NK-92 (cell line): ENCODE measurements around the gene ZDHHC14.
"Not testable (repeated sequence)": the region's sequence is repeated elsewhere in the genome, so short reads cannot be mapped to it uniquely, and the experiment has no call there.

Source experiments
- DNase-seq: peaks from one replicate; lab custom pipeline; 2025; ENCODE audit not compliant: unreplicated experiment; lab: John Stamatoyannopoulos, UW

ZDHHC14 gene

GRCh38 chr6:157710604-157711003 is 329.6 kb downstream of the ZDHHC14 start:
- DNase-seq = no peak

- DNase-seq = no peak
These were observed 330.1 kb downstream of the ZDHHC14 start for GRCh38 chr6:157711060-157711459.

GRCh38 chr6:157712585-157713295 is 331.8 kb downstream of the ZDHHC14 start:
- DNase-seq = no peak

GRCh38 chr6:157713451-157714152 is 332.6 kb downstream of the ZDHHC14 start:
- no peak for DNase-seq

- no peak for DNase-seq
These were observed 333.1 kb downstream of the ZDHHC14 start for GRCh38 chr6:157714153-157714490.

GRCh38 chr6:157715728-157716164 is 334.8 kb downstream of the ZDHHC14 start:
- no peak for DNase-seq

- no peak for DNase-seq
These were observed 335.4 kb downstream of the ZDHHC14 start for GRCh38 chr6:157716251-157716995.

GRCh38 chr6:157717340-157717748 is 336.4 kb downstream of the ZDHHC14 start:
- no peak for DNase-seq

- DNase-seq = no peak
These were observed 337.7 kb downstream of the ZDHHC14 start for GRCh38 chr6:157718503-157719187.

- DNase-seq = not testable (repeated sequence)
These were observed 340.0 kb downstream of the ZDHHC14 start for GRCh38 chr6:157720964-157721363.

- no peak for DNase-seq
These were observed 340.4 kb downstream of the ZDHHC14 start for GRCh38 chr6:157721426-157721825.

- no peak for DNase-seq
These were observed 340.8 kb downstream of the ZDHHC14 start for GRCh38 chr6:157721830-157722229.

- no peak for DNase-seq
These were observed 342.4 kb downstream of the ZDHHC14 start for GRCh38 chr6:157723376-157723775.

- DNase-seq = no peak
These were observed 343.3 kb downstream of the ZDHHC14 start for GRCh38 chr6:157724138-157724820.

GRCh38 chr6:157724960-157725741 is 344.2 kb downstream of the ZDHHC14 start:
- DNase-seq = no peak

- DNase-seq = no peak
These were observed 344.8 kb downstream of the ZDHHC14 start for GRCh38 chr6:157725836-157726235.

GRCh38 chr6:157726892-157727628 is 346.1 kb downstream of the ZDHHC14 start:
- DNase-seq = no peak
